ENCODE results near the gene CLTCL1. TPM values are rescaled to one million over a fixed set of nuclear protein-coding genes. Genes with fewer than 3 reads are reported as not detected.
A peak's percentile ranks its signal among the peaks of the same experiment; 100 is the strongest.

CLTCL1 gene
- total and polyA plus RNA-seq, 2 donors (not counting 1 experiment from before 2014, with no cell fraction given): 1.0 to 5.5 TPM

GRCh38 chr22:19149047-19149883 is 142.3 kb downstream of the CLTCL1 start:
- Mint-ChIP-seq H3K27ac (no peak overlapping the region), H3K27me3 (peaks cover 33% of the 10 kb centered on the region), H3K4me3 (peak overlapping the region; percentile 52), H3K4me1 (peaks cover 17% of the 10 kb centered on the region), H3K9me3 (ENCODE audit: insufficient read depth) (peaks cover 4% of the 10 kb centered on the region)
- ATAC-seq (ENCODE audit: low read depth) (no peak), DNase-seq (peak; percentile 65)
- peak overlapping the region in 3 of 5 experiments; percentile 33 to 41 (median 40) for H3K4me3 ChIP-seq (ENCODE audit: control extremely low read depth in 1 of 5, extremely low read depth in 1 of 5, insufficient read depth in 1 of 5, low read depth in 2 of 5, low read length in 4 of 5)
- no peaks in the 10 kb centered on the region for H3K36me3 ChIP-seq (replicated peaks in 1 of 2; ENCODE audit: control extremely low read depth in 1 of 2, control insufficient read depth in 1 of 2, extremely low read depth in 1 of 2, insufficient read depth in 2 of 2, low read length in 1 of 2)
- H4K20me1 ChIP-seq (ENCODE audit: control insufficient read depth, insufficient read depth, low read length, poor library complexity, severe bottlenecking): no peaks in the 10 kb centered on the region
- peak overlapping the region; percentile 51 for H3K9ac ChIP-seq (ENCODE audit: low read length)
- TF ChIP-seq, protein P1, sequence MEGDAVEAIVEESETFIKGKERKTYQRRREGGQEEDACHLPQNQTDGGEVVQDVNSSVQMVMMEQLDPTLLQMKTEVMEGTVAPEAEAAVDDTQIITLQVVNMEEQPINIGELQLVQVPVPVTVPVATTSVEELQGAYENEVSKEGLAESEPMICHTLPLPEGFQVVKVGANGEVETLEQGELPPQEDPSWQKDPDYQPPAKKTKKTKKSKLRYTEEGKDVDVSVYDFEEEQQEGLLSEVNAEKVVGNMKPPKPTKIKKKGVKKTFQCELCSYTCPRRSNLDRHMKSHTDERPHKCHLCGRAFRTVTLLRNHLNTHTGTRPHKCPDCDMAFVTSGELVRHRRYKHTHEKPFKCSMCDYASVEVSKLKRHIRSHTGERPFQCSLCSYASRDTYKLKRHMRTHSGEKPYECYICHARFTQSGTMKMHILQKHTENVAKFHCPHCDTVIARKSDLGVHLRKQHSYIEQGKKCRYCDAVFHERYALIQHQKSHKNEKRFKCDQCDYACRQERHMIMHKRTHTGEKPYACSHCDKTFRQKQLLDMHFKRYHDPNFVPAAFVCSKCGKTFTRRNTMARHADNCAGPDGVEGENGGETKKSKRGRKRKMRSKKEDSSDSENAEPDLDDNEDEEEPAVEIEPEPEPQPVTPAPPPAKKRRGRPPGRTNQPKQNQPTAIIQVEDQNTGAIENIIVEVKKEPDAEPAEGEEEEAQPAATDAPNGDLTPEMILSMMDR (IDR thresholded peaks at IDR 0.05): no peak
- TF ChIP-seq EZH2 (IDR thresholded peaks at IDR 0.05; ENCODE audit: borderline replicate concordance, insufficient read depth, low read depth, low read length, poor library complexity, severe bottlenecking): no peak
- 7% methylated on average over 87 of the region's 92 CpGs for WGBS (ENCODE audit: insufficient coverage)
- ChIA-PET POLR2A (no interaction called here), CTCF (interaction anchor here (7.2 kb wide), 1 partner anchor 481 kb away, joined by 73 read pairs; no protein-coding TSS in a partner anchor)
- peaks cover 2% of the 10 kb centered on the region for H3K79me2 ChIP-seq (ENCODE audit: control insufficient read depth, insufficient read depth, low read length)
- H3K4me2 ChIP-seq (replicated peaks; ENCODE audit: low read depth, low read length, poor library complexity, severe bottlenecking): peak overlapping the region; percentile 82
- peaks cover 0 to 52% (median 22%) of the 10 kb centered on the region in 4 experiments for H3K27me3 ChIP-seq (replicated peaks in 1 of 4; ENCODE audit: control extremely low read depth in 1 of 4, control insufficient read depth in 3 of 4, insufficient read depth in 4 of 4, low read length in 3 of 4)
- intact Hi-C loops (cut with micrococcal nuclease): no loop called here
- H3K4me1 ChIP-seq (ENCODE audit: control insufficient read depth in 2 of 2, insufficient read depth in 2 of 2, low read length in 2 of 2): peaks cover 13 to 16% of the 10 kb centered on the region in 2 donors
- peaks cover 0 to 16% (median 0%) of the 10 kb centered on the region in 3 donors for H3K9me3 ChIP-seq (ENCODE audit: control extremely low read depth in 1 of 3, control insufficient read depth in 2 of 3, insufficient read depth in 1 of 3, low read length in 2 of 3)
- H3K27ac ChIP-seq (ENCODE audit: low read length in 2 of 2): no peak overlapping the region
- peak overlapping the region; percentile 71 for H2AFZ ChIP-seq (ENCODE audit: insufficient read depth, low read depth, low read length, poor library complexity, severe bottlenecking)

Data from B cell (primary cell).